GM12864 (cell line): ENCODE results near the gene FKBP7.

Experiments
- DNase-seq: peaks from one replicate; pipeline ENCODE4 v3.0.0-alpha.2; 2011; ENCODE audit warnings: low read depth
- H3K4me3 ChIP-seq: 2 replicates; pipeline ENCODE4 v1.5.1; 2011; ENCODE audit warnings: mild to moderate bottlenecking, low read depth, low read length, control low read depth
- TF ChIP-seq, protein P1 (sequence below): IDR thresholded peaks from 2 replicates; pipeline ENCODE4 v1.5.1; 2011; ENCODE audit warnings: low read depth, mild to moderate bottlenecking, moderate library complexity, low read length, control low read depth, inconsistent platforms; ENCODE audit errors: missing control alignments

FKBP7 gene

DNA sequence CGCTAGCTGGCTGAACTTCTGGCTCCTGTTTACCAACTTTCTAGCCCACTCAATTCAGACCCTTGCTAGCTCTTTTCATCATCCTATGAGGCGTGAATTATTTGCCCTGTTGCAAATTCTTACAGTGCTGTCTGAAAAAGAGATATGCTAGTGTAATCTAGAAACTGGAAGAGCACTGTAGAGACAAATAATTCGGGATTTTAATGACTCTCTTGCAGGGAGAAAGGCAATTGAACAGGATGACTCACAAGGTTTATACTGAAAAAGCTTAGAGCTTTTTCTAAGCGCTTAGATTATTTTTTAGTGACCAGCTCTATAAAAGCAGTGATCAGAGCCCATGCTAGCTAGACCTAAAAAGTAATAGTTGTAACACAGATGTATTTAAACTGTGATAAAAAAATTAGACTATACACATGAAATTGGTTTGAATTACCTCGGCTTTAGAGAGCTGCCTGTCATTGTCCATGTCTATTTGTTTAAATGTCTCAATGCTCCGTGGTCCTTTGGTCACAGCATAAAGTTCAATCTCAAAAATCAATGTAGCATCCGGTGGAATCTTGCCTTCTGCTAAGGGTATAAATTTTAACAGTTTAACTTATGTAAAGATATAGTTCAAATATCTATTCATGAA lies 9.1 kb downstream of the FKBP7 start:
- TF ChIP-seq, protein P1, sequence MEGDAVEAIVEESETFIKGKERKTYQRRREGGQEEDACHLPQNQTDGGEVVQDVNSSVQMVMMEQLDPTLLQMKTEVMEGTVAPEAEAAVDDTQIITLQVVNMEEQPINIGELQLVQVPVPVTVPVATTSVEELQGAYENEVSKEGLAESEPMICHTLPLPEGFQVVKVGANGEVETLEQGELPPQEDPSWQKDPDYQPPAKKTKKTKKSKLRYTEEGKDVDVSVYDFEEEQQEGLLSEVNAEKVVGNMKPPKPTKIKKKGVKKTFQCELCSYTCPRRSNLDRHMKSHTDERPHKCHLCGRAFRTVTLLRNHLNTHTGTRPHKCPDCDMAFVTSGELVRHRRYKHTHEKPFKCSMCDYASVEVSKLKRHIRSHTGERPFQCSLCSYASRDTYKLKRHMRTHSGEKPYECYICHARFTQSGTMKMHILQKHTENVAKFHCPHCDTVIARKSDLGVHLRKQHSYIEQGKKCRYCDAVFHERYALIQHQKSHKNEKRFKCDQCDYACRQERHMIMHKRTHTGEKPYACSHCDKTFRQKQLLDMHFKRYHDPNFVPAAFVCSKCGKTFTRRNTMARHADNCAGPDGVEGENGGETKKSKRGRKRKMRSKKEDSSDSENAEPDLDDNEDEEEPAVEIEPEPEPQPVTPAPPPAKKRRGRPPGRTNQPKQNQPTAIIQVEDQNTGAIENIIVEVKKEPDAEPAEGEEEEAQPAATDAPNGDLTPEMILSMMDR, result no peak
- DNase-seq, result no peak
- H3K4me3 ChIP-seq, result no peak overlapping the region

DNA sequence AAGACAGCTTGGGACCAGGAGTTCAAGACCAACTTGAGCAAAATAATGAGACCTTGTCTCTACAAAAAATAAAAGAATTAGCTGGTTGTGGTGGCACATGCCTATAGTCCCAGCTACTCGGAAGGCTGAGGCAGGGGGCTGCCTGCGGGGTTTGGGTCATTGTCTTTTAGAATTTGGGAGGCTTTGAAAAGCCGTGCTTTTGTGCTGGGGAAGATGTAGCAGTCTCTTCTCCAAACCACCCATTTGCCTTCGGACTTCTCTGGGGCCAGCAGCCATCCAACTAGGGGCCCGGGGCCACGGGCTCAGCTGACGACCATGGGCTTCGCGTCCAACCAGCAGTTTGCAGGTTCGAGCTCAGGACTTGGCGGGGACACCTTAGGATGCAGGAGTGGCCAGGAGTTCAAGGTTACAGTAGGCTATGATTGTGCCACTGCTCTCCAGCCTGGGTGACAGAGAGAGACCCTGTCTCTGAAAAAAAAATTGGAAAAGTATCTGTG lies 21.0 kb downstream of the FKBP7 start:
- H3K4me3 ChIP-seq, result no peak overlapping the region
- no peak for DNase-seq
- TF ChIP-seq, protein P1, result no peak

DNA sequence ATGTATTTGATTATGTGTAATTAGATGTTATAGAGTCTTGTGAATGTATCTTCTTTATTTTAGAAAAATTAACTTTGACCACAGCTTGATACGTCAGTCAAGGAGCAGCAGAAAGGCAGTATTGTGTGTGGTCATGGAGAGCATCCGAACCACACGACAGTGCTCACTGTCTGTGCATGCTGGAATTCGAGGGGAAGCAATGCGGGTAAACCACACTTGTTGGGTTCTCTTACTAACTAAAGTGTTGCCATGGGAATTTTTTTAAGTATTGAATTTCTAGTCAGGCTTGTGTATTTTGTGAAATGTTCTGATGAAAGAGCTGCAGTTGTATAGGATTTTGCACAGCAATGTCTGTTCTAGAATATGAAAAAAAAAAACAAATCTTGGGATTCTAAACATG lies 22.5 kb downstream of the FKBP7 start:
- TF ChIP-seq, protein P1, result no peak
- H3K4me3 ChIP-seq, result no peak overlapping the region
- no peak for DNase-seq

DNA sequence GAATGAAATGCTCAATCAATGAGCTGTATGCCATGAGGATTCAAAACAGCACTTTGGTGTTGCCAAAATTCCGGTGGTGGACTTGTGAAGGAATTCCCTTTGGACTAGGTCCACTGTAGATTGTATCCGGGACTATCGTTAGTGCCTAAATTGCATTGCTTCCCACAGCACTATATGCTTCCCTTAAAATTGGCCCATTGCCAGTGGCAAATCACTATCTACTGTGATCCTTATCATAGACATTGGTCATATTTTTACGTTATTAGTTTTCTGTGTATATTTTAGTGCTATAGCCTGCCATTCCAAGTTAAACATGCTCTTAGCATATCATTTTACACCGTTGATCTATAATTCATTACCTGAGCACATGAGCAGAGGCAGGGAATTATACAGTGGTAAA lies 25.5 kb downstream of the FKBP7 start:
- TF ChIP-seq, protein P1, result no peak
- no peak for DNase-seq
- H3K4me3 ChIP-seq, result no peak overlapping the region

DNA sequence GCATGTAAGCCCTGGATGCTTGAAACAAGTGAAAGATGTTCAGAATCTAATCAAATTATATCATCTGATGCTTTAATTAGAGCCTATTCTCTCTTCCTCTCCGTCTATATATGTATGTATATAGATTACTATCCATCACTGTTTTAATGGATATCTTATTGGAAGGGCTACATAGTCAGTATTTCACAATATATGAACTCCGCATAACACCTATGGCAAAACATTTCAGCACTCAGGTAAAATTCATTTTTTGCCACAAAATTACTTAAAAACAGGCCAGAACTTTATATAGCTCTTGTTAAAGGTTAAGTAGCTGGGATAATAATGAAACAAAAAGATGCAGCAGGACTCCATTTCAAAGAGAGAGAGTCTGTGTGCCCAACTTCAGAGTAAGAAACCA lies 26.1 kb downstream of the FKBP7 start:
- DNase-seq, result no peak
- TF ChIP-seq, protein P1, result no peak
- H3K4me3 ChIP-seq, result no peak overlapping the region

DNA sequence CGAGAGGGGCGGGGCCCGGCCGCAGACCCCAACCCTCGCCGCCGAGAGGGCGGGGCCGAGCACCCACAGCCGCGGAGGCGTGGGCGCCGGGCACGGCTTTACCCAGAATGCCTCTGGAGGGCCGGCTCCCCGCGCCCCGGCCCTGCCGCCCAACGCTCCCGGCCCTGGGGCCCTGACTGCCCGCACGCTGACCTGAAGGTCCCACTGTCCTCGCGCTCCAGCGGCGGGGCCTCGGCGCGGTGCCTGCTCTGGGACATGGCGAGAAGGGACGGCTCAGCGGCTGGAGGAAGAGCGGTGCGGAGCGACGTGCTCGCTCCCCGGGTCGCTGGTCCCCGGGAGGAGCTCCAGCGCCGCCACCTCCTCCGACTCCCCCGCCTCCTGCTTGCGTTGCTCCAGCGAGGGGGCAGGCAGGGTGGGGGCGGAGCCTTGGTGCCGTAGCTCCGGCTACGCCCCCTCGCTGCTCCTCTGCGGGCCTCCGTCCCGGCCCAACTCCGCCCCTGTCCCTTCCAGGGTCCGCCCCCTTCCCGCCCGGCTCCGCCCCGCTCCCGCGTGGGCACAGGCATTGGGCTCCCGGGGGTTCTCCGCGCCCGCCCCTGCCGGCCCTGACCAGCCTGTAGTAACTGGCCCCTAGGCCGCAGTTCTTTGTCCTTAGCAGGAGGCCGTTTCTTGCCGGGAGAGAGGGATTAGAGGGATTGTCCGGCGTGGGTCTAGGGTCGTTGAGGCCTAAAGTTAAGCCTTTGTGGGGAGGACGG lies 27.4 kb downstream of the FKBP7 start, which contains the start of the genes PJVK and PRKRA:
TSS of gene PJVK (plus strand) at position 605 of the 752 bp plus-strand sequence. CDS start 2,032 bp downstream, outside the sequence.
TSS of gene PRKRA (minus strand) at position 402 of the 752 bp plus-strand sequence. CDS start at position 257, 145 bp downstream.
- TF ChIP-seq, protein P1, result no peak
- peak within 1 kb of the TSS; percentile 90 for H3K4me3 ChIP-seq
- DNase-seq, result peak; percentile 85
